Choroid plexus epithelial cell (primary cell): ENCODE results near the gene ASB6.

Source experiments
- DNase-seq: peaks from one replicate; pipeline ENCODE4 v3.0.0-alpha.2; 2010; ENCODE audit warnings: low read depth
- H3K4me3 ChIP-seq: 2 replicates; pipeline ENCODE4 v1.5.1; 2011; ENCODE audit warnings: low read depth, mild to moderate bottlenecking, control low read depth, low read length, moderate library complexity
- CTCF ChIP-seq: conservative IDR thresholded peaks from 2 replicates; pipeline ENCODE4 v1.5.1; 2011; ENCODE audit warnings: low read depth, mild to moderate bottlenecking, control low read depth, inconsistent platforms, low read length, moderate library complexity

The ASB6 gene

GRCh38 chr9:129627556-129628440, 14.2 kb downstream of the ASB6 start:
- peak; percentile 94 for DNase-seq
- H3K4me3 ChIP-seq: peak overlapping the region; percentile 88
- no peak for TF ChIP-seq CTCF

- peak overlapping the region; percentile 88 for H3K4me3 ChIP-seq
- DNase-seq: peak; percentile 88
- peak; percentile 4 for TF ChIP-seq CTCF
Observed at GRCh38 chr9:129626625-129627284, 15.2 kb downstream of the ASB6 start.

GRCh38 chr9:129626079-129626624, 15.8 kb downstream of the ASB6 start, which contains the start of gene NTMT1:
TSS of gene NTMT1 (plus strand) at chr9:129626163. CDS start at chr9:129632704, 6,541 bp downstream.
- DNase-seq: peak; percentile 89
- H3K4me3 ChIP-seq: peak within 1 kb of the TSS; percentile 88
- TF ChIP-seq CTCF: no peak

GRCh38 chr9:129624947-129625346, 17.0 kb downstream of the ASB6 start:
- no peak overlapping the region for H3K4me3 ChIP-seq
- peak; percentile 69 for DNase-seq
- TF ChIP-seq CTCF: no peak

GRCh38 chr9:129624168-129624759, 17.7 kb downstream of the ASB6 start:
- TF ChIP-seq CTCF: peak; percentile 85
- H3K4me3 ChIP-seq: no peak overlapping the region
- peak; percentile 66 for DNase-seq

GRCh38 chr9:129623331-129623730, 18.6 kb downstream of the ASB6 start:
- no peak overlapping the region for H3K4me3 ChIP-seq
- TF ChIP-seq CTCF: no peak
- peak; percentile 91 for DNase-seq
